Stimulated activated CD4-positive, alpha-beta T cell treated with anti-CD3 and anti-CD28 coated beads, Interleukin-4, amount 100 ng/mL, for 48 hours (primary cell): ENCODE results near the gene C8G.

ENCODE experiments used
- DNase-seq, 2 donors: peaks; one replicate each; pipeline ENCODE4 v3.0.0-alpha.2; 2020; ENCODE audit warnings: low read depth in 2 of 2

Gene C8G

DNA sequence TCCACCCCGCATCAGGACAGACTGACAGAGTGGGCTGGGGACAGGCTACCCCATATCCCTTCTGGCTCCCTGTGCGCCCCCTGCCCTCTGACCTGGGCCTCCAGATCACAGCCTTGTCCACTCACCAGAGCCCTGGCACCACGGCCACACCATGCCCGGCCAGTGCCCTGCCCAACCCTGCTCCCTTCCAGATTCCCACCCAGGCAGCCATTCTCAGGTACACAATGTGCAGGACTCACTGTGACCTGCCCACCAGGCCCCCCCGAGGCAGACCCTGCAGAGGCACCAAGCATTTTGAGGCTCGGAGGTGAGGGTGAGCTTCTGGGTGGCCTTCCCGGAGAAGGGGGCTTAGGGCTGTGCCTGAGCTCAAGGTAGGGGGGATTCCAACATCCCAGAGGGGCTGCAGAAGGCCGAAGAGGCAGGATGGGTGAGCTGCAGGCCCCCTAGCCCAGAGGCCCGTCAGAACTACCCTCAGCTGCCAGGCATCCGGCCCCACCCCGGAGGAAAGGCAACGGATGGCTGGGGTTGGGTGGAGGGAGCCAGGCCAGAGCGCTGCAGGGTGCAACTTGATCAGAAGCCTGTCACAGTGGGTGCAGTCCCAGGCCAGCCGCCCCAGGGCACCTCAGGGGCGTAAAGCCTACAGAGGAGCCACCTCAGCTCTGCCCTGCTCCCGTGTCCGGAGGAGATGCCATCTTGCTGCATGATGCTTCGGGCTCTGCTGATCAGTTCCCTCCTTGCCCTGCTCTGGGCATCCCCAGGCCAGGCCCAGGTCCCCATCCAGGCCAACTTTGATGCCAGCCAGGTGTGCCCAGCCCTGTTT, 37.4 kb downstream of the C8G start, which contains the start of gene LCNL1:
Gene LCNL1, plus strand, starts transcription at position 762 of the 820 bp plus-strand sequence. CDS start 594 bp downstream, outside the sequence.
- DNase-seq, result no peak

DNA sequence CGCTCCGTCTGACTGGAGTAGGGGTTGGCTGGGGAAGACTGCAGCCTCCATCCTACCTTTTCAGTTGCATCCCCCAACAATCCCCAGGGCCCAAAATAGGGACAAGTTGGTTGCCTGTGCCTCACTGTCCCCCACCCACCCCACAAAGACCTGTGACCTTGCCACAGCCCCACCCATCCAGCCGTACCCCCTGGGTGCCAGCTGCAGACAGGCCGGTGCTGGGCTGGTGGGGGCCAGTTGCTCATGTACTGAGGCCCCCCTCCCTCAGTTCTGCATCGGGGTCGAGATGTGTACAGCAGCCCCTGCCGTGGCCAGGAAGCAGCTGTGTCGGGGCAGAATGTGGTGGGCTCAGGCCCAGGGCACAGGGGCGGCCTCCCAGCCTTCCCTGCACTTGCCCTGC, 38.1 kb downstream of the C8G start:
- DNase-seq, result no peak

DNA sequence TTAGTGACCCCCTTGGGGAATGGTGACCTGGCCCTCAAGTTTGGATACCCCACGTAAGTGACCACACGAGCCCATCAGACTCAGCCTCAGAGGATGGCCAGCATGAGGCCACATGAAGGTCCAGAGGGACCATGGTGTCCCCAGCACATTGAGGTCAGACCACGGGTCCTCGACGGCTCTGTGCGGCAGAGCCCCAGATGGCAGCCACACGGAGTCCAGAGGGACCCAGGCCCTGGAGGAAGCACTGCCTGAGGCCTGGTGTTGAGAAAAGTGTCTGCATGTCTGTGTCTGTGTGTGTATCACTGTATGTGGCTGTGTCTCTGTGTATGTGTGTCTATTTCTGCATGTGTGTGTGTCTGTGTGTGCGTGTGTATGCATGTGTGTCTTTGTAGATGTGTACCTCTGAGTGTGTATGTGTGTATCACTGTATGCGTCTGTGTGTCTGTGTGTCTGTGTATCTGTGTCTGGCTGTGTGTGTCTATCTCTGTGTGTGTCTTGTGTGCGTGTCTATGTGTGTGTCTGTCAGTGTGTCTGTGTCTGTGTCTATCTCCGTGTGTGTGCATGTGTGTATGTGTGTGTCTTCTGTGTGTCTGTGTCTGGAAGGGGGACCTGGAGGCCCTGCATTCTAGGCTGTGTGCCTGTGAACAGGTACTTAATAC, 38.7 kb downstream of the C8G start:
- DNase-seq, result no peak

DNA sequence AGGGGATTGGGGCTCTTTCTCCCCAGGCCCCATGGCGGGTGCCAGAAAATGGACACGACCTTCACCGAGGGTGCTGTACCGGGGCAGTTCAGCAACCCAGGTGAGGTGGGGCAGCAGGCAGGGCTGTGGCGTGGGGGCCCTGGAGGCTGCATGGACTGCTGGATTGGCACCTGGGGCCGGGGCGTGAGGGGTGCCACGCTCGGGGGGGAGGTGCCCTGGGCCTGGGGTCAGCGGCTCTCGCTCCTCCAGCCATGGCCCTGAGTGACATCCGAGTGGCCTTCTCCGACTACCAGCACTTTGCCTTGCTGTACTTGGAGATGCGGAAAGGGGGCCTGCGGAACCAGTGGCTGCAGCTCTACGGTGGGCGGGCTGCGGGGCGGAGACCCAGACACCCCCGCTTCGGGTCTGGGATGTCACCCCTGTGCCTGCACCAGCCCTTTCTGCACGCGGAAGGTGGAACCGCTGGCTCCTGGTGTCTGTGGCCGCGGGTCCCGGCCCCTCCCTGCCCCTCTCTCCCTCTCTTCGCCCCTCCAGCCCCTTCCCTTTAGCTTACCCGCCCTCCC, 39.5 kb downstream of the C8G start:
- DNase-seq, result no peak

DNA sequence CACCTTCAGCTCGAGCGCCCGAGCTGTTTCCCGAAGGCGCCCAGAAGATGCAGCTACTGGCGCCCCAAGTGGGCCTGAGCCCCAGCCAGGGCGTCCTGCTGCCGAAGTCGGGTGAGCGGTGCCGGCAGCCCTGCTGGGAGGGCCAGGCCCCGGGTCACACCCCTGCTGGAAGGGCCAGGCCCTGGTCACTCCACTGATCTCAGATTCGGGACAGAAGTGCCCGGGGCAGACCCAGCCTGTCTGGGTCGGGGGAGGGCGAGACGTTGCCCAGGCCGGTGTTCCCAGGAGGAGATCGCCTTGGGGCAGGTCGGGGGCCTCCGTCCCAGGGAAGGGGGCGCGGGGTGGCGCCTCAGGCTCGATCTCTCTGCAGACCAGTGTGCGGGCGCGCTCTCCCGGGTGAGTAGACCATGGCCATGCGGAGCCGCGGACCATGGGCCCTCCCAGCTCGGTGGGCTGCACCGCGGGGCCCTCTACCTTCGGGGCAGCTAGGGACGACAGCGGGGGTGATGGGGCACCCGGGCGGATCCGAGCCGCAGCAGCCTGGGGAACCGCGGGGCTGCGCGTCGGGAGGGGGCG, 40.1 kb downstream of the C8G start:
- DNase-seq, result no peak

DNA sequence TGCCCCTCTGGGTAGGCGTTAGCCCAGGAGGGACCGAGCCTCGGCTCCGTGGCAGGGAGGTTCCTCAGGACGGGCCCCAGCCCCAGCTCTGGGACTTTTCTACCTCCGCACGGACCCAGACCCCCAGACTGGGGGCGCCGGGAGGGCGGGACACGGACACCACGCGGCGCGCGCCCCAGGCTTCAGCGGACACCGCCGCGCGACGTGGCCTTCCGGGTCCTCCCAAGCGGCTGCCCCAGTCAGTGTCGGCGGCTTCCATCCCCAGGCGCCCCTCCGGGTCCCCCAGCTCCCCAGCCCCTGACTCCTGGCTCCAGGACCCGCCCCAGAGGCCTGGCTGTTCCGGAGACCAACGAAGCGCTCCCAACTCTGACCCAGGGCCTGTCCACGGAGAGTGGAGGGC, 40.8 kb downstream of the C8G start:
- no peak for DNase-seq

DNA sequence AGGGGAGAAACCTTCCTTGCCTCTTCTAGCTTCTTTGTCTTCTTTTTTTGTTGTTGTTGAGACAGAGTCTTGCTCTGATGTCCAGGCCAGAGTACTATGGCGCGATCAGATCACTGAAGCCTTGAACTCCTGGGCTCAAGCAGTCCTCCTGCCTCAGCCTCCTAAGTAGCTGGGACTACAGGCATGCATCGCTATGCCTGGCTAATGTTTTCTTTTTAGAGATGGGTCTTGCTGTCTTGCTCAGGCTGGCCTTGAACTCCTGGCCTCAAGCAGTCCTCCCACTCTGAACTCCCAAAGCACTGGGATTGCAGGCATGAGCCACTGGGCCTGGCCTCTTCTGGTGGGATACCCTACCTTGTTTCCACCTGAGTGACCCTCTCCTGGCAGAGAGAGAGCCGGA, 43.8 kb downstream of the C8G start:
- no peak for DNase-seq

DNA sequence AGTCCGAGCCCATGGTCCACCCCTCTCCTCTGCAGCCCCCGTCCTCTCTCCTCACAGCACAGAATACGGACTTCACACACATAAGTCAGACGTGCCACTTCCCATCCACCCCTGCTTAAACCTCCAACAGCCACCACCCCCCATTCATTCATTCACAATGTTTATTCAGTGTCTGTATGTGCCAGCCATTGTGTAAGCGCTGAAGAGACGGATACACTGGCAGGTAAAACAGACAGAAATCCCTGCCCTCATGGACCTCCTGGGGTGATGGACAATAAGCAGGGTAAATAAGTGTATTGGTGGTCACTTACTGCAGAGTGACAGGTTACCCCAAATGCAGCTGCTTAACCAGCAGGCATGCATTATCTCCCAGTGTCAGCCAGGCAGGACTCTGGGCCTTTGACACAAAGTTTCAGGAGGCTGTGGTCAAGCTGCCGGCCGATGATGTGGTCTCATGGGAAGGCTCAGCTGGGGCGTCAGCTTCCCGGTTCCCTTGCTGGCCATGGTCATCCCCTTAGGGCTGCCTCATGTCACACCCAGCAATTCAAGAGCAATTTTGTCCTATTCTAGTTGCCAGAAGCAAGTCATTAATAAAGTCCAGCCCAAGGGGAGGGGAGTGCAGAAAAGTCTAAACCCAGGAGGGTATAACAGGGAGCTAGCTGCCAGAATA, 45.3 kb downstream of the C8G start:
- no peak for DNase-seq

DNA sequence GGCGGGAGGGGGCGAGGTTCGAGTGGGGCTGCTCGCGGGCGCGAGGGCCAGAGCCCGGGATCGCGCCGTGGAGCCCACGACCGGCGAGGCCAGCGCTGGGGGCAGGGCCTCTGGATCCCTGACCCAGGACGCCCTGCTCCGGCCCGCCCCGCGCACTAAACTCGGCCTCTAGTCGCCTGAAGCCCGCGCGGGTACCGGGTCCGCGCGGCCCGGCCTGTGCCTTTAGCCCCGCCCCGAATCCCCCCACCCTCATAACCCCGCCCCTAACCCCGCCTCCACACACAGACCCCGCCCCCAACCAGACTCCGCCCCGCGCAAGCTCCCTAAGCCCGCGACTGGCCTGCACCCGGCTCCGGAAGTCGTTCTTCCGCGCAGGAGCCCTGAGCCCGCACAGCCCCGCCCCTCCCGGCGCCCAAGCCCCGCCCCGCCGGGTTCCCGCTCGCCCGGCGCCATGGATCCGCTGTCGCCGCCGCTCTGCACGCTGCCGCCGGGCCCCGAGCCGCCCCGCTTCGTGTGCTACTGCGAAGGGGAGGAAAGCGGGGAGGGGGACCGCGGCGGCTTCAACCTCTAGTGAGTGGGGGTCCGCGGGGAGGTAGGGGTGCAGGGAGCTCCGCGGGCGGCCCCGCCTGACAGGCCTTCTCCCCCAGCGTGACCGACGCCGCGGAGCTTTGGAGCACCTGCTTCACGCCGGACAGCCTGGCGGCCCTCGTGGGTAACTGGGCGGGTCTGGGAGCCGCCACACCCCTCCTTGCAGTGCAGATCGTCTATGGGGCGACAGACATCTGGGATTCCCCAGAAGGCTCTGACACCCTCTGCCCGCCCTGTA, 47.2 kb downstream of the C8G start, which contains the start of gene PAXX:
Gene PAXX, plus strand, starts transcription at position 430 of the 826 bp plus-strand sequence. Its CDS starts 22 bp downstream, at position 452.
- peak; percentile 95 to 96 for DNase-seq

DNA sequence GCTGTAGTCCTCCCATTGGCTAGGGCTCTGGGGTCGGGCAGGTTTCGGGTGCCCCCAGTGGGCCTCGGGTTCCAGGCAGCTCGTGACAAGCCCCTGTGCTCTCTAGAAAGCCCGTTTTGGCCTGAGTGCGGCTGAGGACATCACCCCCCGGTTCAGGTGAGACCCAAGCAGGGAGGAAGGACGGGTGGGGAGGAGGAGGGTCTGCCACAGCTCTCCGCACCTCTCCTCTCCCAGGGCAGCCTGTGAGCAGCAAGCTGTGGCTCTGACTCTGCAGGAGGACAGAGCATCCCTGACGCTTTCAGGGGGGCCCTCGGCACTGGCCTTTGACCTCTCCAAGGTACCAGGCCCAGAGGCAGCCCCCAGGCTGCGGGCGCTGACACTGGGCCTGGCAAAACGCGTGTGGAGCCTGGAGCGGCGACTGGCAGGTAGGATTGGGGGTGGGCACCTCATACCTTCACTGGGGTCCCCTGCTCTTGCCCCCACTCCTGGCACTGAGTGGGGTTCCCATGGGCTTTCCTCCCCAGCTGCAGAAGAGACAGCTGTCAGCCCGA, 47.9 kb downstream of the C8G start:
- no peak for DNase-seq

DNA sequence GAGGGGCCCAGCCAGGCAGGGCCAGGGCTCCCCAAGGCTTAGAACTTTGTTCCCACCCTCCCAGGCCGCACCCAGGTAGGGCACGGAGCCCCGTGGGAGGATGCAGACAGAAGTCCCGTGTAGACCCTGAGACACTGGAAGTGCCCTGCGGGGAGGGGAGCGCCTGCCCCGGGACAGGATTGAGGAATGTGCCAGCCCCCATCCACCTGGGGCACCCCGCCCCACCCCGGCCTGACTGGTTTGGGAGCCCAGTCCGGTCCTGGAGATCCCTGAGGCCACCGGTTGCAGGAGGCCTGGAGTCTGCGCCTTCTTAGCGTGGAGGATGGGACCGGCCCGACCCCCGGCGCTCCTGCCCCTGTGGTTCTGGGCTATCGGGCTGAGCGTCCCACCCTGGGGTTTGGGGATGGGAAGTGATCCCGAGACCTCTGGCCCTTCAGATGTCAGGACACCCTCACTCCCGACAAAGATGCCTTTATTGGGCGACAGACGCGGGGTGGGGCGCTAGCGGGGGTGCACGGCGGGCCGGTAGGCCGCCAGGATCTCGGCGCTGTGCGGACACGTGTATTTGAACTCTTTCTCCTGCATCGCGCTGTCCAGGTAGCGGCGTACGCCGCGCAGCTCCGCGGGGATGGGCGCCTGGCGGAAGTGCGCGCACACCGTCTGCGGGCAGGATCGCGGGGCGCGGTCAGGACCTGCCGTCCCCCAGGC, 49.3 kb downstream of the C8G start:
- no peak for DNase-seq

DNA sequence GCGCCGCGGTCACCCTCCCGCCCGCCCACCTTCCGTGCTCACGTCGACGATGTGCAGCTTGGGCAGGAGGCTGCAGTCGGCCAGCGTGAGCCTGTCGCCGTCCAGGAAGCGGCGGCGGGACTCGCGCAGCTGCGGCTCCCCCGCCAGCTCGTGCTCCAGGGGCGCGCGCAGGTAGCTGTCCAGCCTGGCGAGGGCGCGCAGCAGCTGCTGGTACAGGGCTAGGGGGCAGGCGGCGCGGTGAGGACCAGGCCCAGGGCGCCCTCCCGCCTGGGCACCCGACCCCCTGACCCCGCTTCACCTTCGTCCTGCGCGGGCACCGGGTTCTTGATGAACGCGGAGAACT, 49.8 kb downstream of the C8G start:
- DNase-seq, result no peak

DNA sequence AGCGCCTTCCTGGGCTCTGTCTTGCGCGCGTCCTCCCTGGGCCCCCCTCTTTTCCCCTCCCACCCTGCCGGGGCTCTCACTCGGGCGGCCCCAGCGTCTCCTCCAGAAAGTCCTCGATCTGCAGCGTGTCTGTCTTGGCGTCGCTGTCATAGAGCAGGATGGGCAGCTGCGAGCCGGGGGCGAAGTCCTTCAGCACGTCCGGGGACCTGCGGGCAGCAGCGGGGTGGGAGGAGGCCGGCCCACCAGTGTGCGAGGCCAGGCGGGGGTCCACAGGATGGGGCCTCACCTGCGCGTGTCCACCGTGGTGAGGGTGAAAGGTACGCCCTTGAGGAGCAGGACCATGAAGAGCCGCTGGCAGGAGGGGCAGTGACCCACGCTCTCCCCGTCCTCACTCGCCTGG, 50.3 kb downstream of the C8G start:
- DNase-seq, result no peak

DNA sequence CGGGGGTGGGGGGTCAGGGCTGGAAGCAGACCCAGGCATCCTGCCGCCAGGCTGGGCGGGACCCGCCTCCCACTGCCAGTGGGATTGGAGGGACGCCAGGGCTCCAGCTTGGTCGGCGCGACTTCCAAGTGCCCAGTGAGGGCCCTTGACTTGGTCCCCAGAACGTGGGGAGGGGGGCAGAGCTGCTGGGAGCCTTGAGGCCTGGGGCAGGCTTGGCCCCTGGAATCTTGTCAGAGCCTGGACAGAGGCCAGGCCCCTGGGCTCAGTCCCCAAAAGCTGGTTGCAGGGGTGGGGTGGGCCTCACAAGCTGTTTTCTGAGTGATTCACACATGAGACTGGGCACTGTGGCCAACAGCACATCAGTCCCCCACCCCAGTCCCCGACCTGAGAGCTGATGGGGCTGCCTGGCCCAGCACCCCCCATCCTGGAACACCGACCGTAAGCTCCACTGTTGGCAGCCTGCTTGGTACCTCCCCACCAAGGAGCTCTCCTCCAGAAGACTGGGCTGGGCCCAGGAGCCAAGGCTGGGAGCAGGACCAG, 50.8 kb downstream of the C8G start:
- no peak for DNase-seq
